GM13977 (cell line): ENCODE data around the gene FCRL2.

ENCODE experiments used
- DNase-seq: peaks from one replicate; pipeline ENCODE4 v3.0.0; 2012; ENCODE audit warnings: low spot score
- in situ Hi-C: fragments of 300-500 bp; cut with MboI; formaldehyde crosslinking; loops from one replicate; pipeline ENCODE4 v1.12.0; 2022; ENCODE audit warnings: low sequenced_read_pairs, low pct_unique_long_range_greater_than_20kb, mixed read lengths, inconsistent platforms; ENCODE audit not compliant: unreplicated experiment
- TF ChIP-seq, protein P1 (sequence below): IDR thresholded peaks from 2 replicates; pipeline ENCODE4 v1.5.1; 2012; ENCODE audit warnings: mild to moderate bottlenecking, control low read depth; ENCODE audit not compliant: insufficient read depth; ENCODE audit errors: extremely low read depth, missing control alignments

Gene FCRL2

DNA sequence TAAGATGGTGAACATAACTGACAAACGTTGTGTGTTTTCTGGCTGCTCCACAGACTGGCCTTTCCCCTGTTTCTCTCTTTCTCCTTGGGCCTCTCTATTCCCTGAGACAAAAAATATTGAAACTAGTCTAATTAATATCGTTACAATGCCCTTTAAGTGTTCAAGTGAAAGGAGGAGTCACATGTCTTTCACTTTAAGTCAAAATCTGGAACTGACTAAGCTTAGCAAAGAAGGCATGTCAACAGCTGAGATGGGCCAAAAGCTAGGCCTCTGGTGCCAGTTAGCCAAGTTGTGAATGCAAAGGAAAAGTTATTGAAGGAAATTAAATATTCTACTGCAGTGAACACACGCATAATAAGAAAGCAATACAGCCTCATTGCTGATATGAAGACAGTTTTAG, 44.2 kb downstream of the FCRL2 start:
- in situ Hi-C loops = no loop called here
- no peak for DNase-seq

DNA sequence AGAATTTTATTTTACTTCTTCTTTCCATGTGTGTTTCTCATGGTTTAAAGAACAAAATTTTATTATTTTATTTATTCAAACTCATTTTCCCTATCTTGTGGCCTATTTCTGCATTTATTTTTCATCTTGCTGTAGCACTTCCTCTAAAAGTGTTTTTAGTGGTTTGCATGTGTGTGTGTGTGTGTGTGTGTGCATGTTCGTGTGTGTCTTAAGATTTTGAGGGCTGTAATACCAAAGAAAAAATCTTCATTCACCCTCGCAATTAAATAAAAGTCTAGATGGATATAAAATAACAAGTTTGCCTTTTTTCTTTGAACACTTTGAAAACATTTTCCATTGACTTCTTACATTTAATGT, 51.7 kb downstream of the FCRL2 start:
- DNase-seq = no peak
- TF ChIP-seq, protein P1, sequence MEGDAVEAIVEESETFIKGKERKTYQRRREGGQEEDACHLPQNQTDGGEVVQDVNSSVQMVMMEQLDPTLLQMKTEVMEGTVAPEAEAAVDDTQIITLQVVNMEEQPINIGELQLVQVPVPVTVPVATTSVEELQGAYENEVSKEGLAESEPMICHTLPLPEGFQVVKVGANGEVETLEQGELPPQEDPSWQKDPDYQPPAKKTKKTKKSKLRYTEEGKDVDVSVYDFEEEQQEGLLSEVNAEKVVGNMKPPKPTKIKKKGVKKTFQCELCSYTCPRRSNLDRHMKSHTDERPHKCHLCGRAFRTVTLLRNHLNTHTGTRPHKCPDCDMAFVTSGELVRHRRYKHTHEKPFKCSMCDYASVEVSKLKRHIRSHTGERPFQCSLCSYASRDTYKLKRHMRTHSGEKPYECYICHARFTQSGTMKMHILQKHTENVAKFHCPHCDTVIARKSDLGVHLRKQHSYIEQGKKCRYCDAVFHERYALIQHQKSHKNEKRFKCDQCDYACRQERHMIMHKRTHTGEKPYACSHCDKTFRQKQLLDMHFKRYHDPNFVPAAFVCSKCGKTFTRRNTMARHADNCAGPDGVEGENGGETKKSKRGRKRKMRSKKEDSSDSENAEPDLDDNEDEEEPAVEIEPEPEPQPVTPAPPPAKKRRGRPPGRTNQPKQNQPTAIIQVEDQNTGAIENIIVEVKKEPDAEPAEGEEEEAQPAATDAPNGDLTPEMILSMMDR = no peak
- in situ Hi-C loops = no loop called here

More for the DNA sequence above, 44.2 kb downstream of the FCRL2 start:
- TF ChIP-seq, protein P1 = no peak

DNA sequence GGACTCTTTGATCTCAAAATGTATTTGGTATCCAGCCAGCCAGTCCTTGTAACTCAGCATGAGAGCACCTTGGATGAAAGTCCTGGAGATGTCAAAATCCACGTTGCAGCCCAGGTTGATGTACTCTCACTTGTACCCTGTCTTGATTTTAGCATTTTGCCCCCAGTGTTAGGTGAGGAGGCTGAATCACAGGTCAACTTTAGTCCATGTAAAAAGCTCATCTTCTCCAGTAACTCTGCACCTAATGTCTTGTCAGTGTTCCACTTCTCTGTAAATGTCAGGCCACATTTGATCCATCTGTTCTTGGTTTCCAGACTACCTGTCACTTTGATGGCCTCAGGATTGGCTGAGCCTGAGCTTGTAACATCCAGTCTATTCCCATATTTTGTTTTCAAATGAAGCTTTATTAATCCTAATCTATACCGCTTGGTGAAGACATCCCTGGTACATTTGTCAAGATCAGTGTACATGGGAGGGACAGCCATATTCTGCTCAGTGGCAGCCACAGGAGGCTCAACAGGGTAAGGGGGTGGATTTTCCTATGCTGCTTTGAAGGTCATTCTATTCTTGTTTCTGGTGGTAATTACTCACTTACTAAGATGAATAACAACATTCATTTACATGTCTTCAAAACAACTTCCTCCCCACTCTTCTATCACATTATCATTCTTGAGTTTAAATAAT, 52.3 kb downstream of the FCRL2 start:
- TF ChIP-seq, protein P1 = no peak
- in situ Hi-C loops = no loop called here
- no peak for DNase-seq

DNA sequence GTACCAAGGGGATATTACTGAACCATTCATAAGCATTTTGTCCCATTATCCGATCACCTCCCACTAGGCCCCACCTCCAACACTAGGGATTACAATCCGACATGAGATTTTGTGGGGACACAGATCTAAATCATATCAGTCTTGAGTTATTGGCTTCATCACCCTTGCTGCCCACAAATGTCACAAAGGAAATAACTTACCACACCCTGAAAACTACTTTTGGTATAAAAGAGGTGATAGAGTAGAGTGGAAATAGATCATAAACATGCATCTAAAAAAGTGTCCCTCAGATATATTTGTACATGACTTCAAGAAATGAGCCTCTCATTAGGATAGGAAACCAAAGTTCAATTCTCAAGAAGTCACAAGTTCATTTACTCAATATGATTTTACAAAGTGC, 53.8 kb downstream of the FCRL2 start:
- in situ Hi-C loops = no loop called here
- TF ChIP-seq, protein P1 = no peak
- no peak for DNase-seq

DNA sequence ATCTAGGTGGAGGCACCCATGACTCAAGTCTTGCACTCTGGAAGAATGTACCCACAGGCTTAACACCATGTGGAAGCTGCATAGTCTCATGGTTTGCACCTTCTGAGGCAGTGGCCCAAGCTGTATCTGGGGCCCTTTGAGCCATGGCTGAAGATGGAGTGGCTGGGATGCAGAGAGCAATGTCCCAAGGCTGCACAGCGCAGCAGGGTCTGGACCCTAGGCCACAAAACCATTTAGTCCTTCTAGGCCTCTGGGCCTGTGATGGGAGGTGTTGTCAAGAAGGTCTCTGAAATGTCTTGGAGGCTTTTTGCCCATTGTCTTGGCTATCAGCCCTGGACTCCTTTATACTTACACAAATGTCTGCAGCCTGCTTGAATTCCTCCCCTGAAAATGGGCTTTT, 54.9 kb downstream of the FCRL2 start:
- DNase-seq = no peak
- TF ChIP-seq, protein P1 = no peak
- in situ Hi-C loops = no loop called here

DNA sequence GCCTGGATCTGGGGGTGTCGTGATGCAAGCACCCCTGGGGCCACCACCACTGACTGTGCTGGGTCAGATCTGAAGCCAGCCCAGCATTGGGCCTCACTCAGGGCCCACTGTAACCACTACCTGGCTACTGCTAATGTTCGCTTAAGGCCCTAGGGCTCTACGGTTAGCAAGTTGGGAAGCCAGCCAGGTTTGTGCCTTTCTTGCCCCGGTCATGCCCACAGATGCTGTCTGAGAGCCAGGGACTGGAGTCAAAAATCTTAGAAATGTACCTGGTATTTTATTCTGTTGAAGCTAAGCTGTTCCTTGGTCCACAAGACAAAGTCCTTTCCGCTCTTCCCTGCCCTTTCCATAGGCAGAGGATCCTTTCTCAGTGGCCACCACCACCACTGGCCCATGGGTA, 61.2 kb downstream of the FCRL2 start:
- TF ChIP-seq, protein P1 = no peak
- no peak for DNase-seq
- in situ Hi-C loops = no loop called here
